Neural progenitor cell (in vitro differentiated cells): Measurements from ENCODE around the gene MDM2. TPM values are rescaled to one million over a fixed set of nuclear protein-coding genes. Genes with fewer than 3 reads are reported as not detected.

ENCODE experiments used
- DNase-seq: peaks from one replicate; pipeline ENCODE4 v3.0.0-alpha.2; 2016; ENCODE audit warnings: low spot score
- H2AFZ ChIP-seq: fragments of 200-600 bp; sonication (generic); replicated peaks from 2 replicates; pipeline ENCODE4 v1.6.1; 2016; ENCODE audit warnings: antibody characterized with exemption
- H3F3A ChIP-seq: fragments of 200-600 bp; sonication (generic); 2 replicates; pipeline ENCODE4 v1.6.1; 2016; ENCODE audit warnings: antibody characterized with exemption, low read depth
- H3K27ac ChIP-seq: fragments of 200-600 bp; sonication (generic); 2 replicates; pipeline ENCODE4 v1.5.1; 2016; ENCODE audit warnings: mild to moderate bottlenecking
- H3K27me3 ChIP-seq: fragments of 200-600 bp; sonication (generic); 2 replicates; pipeline ENCODE4 v1.6.1; 2016; ENCODE audit warnings: mild to moderate bottlenecking, moderate library complexity
- H3K36me3 ChIP-seq: fragments of 200-600 bp; sonication (generic); 2 replicates; pipeline ENCODE4 v1.5.1; 2016
- H3K4me1 ChIP-seq: fragments of 200-600 bp; sonication (generic); 2 replicates; pipeline ENCODE4 v1.6.1; 2016; ENCODE audit warnings: mixed run types
- H3K4me2 ChIP-seq: fragments of 200-600 bp; sonication (generic); 2 replicates; pipeline ENCODE4 v1.6.1; 2016
- H3K4me3 ChIP-seq: fragments of 200-600 bp; sonication (generic); 2 replicates; pipeline ENCODE4 v1.5.1; 2016
- H3K79me2 ChIP-seq: fragments of 200-600 bp; sonication (generic); 2 replicates; pipeline ENCODE4 v1.6.1; 2016; ENCODE audit warnings: low read depth
- H3K9ac ChIP-seq: fragments of 200-600 bp; sonication (generic); 2 replicates; pipeline ENCODE4 v1.6.1; 2016
- H3K9me3 ChIP-seq: fragments of 200-600 bp; sonication (generic); 2 replicates; pipeline ENCODE4 v1.5.1; 2016; ENCODE audit warnings: low read depth
- H4K20me1 ChIP-seq: fragments of 200-600 bp; sonication (generic); 2 replicates; pipeline ENCODE4 v1.6.1; 2016; ENCODE audit warnings: low read depth
- H3K27ac Mint-ChIP-seq: 3 replicates; pipeline ENCODE4 v1.8.0; 2021; ENCODE audit warnings: mixed read lengths
- H3K27me3 Mint-ChIP-seq: 2 replicates; pipeline ENCODE4 v1.8.0; 2022; ENCODE audit warnings: low read depth, mild to moderate bottlenecking, inconsistent platforms, moderate library complexity, mixed read lengths; ENCODE audit not compliant: insufficient read depth
- H3K36me3 Mint-ChIP-seq: 3 replicates; pipeline ENCODE4 v1.8.0; 2021; ENCODE audit warnings: mixed read lengths
- H3K4me1 Mint-ChIP-seq: 3 replicates; pipeline ENCODE4 v1.8.0; 2021; ENCODE audit warnings: mixed read lengths
- H3K4me3 Mint-ChIP-seq: 3 replicates; pipeline ENCODE4 v1.8.0; 2021; ENCODE audit warnings: mild to moderate bottlenecking, moderate library complexity, mixed read lengths
- H3K9me3 Mint-ChIP-seq: 3 replicates; pipeline ENCODE4 v1.8.0; 2020; ENCODE audit warnings: mixed read lengths
- EZH2 ChIP-seq: fragments of 200-600 bp; sonication (generic); IDR thresholded peaks from 2 replicates; pipeline ENCODE4 v1.6.1; 2017; ENCODE audit warnings: antibody characterized with exemption, mild to moderate bottlenecking, moderate library complexity
- EZH2phosphoT487 ChIP-seq: fragments of 200-600 bp; sonication (generic); IDR thresholded peaks from 2 replicates; pipeline ENCODE4 v1.6.1; 2017; ENCODE audit warnings: antibody characterized with exemption
- total RNA-seq: library from RNA; depleted of rRNA; stranded (reverse); fragments of >200 nt; gene quantifications from 2 replicates; pipeline ENCODE4 v1.2.3, GENCODE V29; 2015; ENCODE audit warnings: low replicate concordance
- TF ChIP-seq, protein P1 (sequence below): fragments of 200-600 bp; sonication (generic); IDR thresholded peaks from 2 replicates; pipeline ENCODE4 v1.5.1; 2017; ENCODE audit warnings: antibody characterized with exemption, mild to moderate bottlenecking

MDM2 gene
- total RNA-seq, 1 donor from 2014 or later, result 93.8 TPM

DNA sequence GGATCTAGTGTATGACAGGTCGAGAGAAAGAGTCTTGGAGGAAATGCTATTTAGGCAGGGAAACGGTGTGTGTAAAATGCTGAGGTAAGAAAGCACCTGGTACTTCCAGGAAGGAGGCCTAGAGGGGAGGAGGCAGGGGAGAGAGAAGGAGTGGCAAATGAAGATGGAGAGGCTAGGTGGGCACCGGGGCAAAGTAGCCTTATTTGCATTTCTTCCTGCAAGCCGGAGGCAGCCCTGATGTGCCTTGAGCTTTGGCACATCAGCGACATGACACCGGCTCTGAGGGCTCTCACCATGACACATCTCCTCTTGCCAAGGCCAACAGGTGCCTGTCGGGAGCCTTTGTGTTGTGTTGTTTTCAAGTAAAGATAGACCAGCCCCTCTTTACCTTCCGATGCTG, 63.4 kb downstream of the MDM2 start:
- H3K36me3 ChIP-seq, result no peaks in the 10 kb centered on the region
- H3K36me3 Mint-ChIP-seq, result no peaks in the 10 kb centered on the region
- H3K4me2 ChIP-seq, result no peak overlapping the region
- H3K27ac Mint-ChIP-seq, result no peak overlapping the region
- H3K79me2 ChIP-seq, result no peaks in the 10 kb centered on the region
- H3K27me3 Mint-ChIP-seq, result peaks cover 3% of the 10 kb centered on the region
- no peak overlapping the region for H2AFZ ChIP-seq
- no peaks in the 10 kb centered on the region for H3K9me3 ChIP-seq
- no peak overlapping the region for H3K4me3 Mint-ChIP-seq
- no peaks in the 10 kb centered on the region for H3K27me3 ChIP-seq
- DNase-seq, result no peak
- no peak for TF ChIP-seq EZH2
- TF ChIP-seq, protein P1, sequence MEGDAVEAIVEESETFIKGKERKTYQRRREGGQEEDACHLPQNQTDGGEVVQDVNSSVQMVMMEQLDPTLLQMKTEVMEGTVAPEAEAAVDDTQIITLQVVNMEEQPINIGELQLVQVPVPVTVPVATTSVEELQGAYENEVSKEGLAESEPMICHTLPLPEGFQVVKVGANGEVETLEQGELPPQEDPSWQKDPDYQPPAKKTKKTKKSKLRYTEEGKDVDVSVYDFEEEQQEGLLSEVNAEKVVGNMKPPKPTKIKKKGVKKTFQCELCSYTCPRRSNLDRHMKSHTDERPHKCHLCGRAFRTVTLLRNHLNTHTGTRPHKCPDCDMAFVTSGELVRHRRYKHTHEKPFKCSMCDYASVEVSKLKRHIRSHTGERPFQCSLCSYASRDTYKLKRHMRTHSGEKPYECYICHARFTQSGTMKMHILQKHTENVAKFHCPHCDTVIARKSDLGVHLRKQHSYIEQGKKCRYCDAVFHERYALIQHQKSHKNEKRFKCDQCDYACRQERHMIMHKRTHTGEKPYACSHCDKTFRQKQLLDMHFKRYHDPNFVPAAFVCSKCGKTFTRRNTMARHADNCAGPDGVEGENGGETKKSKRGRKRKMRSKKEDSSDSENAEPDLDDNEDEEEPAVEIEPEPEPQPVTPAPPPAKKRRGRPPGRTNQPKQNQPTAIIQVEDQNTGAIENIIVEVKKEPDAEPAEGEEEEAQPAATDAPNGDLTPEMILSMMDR, result no peak
- no peak for TF ChIP-seq EZH2phosphoT487
- H3K4me1 ChIP-seq, result no peaks in the 10 kb centered on the region
- peaks cover 3% of the 10 kb centered on the region for H3K4me1 Mint-ChIP-seq
- H3K4me3 ChIP-seq, result no peak overlapping the region
- H3F3A ChIP-seq, result no peaks in the 10 kb centered on the region
- no peaks in the 10 kb centered on the region for H4K20me1 ChIP-seq
- no peak overlapping the region for H3K27ac ChIP-seq
- H3K9me3 Mint-ChIP-seq, result peaks cover 2% of the 10 kb centered on the region
- no peak overlapping the region for H3K9ac ChIP-seq

DNA sequence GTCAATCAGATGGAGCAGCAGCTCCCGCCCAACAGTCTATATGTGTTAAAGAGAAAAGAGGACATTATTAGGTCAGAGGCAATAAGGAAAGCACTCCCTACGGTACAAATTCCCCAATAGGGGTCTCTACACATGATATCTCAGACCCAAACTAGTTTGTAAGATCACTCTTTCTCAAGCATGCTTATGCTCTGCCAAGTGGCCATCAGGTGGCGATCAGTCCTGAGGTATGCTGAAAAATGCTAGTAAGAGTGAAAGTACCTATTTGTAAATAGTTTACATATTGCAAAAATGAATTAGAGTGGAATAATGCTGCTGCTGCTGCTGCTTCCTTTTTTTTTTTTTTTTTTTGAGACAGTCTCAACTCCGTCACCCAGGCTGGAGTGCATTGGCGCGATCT, 63.9 kb downstream of the MDM2 start:
- H3K4me1 ChIP-seq, result no peaks in the 10 kb centered on the region
- Mint-ChIP-seq H3K27ac (no peak overlapping the region), H3K27me3 (peaks cover 3% of the 10 kb centered on the region), H3K9me3 (peaks cover 4% of the 10 kb centered on the region), H3K4me3 (no peak overlapping the region), H3K4me1 (peaks cover 8% of the 10 kb centered on the region), H3K36me3 (no peaks in the 10 kb centered on the region)
- H3K9me3 ChIP-seq, result no peaks in the 10 kb centered on the region
- H3K36me3 ChIP-seq, result no peaks in the 10 kb centered on the region
- H3K4me3 ChIP-seq, result no peak overlapping the region
- no peaks in the 10 kb centered on the region for H3K79me2 ChIP-seq
- H3K4me2 ChIP-seq, result no peak overlapping the region
- no peaks in the 10 kb centered on the region for H4K20me1 ChIP-seq
- no peaks in the 10 kb centered on the region for H3K27me3 ChIP-seq
- H3K9ac ChIP-seq, result no peak overlapping the region
- TF ChIP-seq EZH2phosphoT487 (no peak), EZH2 (no peak)
- TF ChIP-seq, protein P1, result peak; percentile 46
- peak; percentile 33 for DNase-seq
- no peak overlapping the region for H3K27ac ChIP-seq
- H3F3A ChIP-seq, result no peaks in the 10 kb centered on the region
- no peak overlapping the region for H2AFZ ChIP-seq

DNA sequence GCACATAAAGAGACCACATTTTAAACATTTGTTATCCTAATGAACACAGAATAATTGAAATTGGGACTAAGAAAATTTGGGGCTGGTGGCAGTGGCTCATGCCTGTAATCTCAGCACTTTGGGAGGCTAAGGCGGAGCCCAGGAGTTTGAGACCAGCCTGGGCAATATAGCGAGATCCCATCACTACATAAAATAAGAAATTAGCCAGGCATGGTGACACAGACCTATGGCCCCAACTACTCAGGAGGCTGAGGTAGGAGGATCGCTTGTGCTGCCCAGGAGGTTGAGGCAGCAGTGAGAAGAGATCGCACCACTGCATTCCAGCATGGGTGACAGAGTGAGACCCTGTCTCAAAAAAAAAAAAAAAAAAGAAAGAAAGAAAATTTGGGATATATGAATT, 65.3 kb downstream of the MDM2 start:
- TF ChIP-seq EZH2phosphoT487 (no peak), EZH2 (no peak)
- TF ChIP-seq, protein P1, result no peak
- no peak overlapping the region for H3K27ac Mint-ChIP-seq
- Histone ChIP-seq H3K4me3 (no peak overlapping the region), H3K4me1 (no peaks in the 10 kb centered on the region), H3F3A (no peaks in the 10 kb centered on the region), H3K27ac (no peak overlapping the region), H2AFZ (no peak overlapping the region), H3K9ac (no peak overlapping the region), H3K79me2 (no peaks in the 10 kb centered on the region), H3K36me3 (no peaks in the 10 kb centered on the region), H3K27me3 (no peaks in the 10 kb centered on the region), H4K20me1 (no peaks in the 10 kb centered on the region), H3K4me2 (no peak overlapping the region), H3K9me3 (no peaks in the 10 kb centered on the region)
- H3K36me3 Mint-ChIP-seq, result no peaks in the 10 kb centered on the region
- H3K27me3 Mint-ChIP-seq, result peaks cover 3% of the 10 kb centered on the region
- no peak for DNase-seq
- peaks cover 5% of the 10 kb centered on the region for H3K9me3 Mint-ChIP-seq
- peaks cover 11% of the 10 kb centered on the region for H3K4me1 Mint-ChIP-seq
- H3K4me3 Mint-ChIP-seq, result no peak overlapping the region
